Epithelial cell of esophagus (primary cell): ENCODE measurements around the gene NDUFB5.

ENCODE experiments used
- DNase-seq: peaks from one replicate; pipeline ENCODE4 v3.0.0; 2010; ENCODE audit warnings: low read depth
- H3K4me3 ChIP-seq: 2 replicates; pipeline ENCODE4 v1.5.1; 2011; ENCODE audit warnings: mild to moderate bottlenecking, low read length, control low read depth
- CTCF ChIP-seq: IDR thresholded peaks from 2 replicates; pipeline ENCODE4 v1.5.1; 2011; ENCODE audit warnings: low read depth, mild to moderate bottlenecking, low read length, control low read depth, inconsistent platforms; ENCODE audit not compliant: insufficient read depth; ENCODE audit errors: missing control alignments

The NDUFB5 gene

GRCh38 chr3:179663093-179663492 lies 58.5 kb downstream of the NDUFB5 start:
- no peak for DNase-seq
- no peak for TF ChIP-seq CTCF
- H3K4me3 ChIP-seq: no peak overlapping the region

- no peak overlapping the region for H3K4me3 ChIP-seq
- no peak for DNase-seq
- TF ChIP-seq CTCF: no peak
Observed at GRCh38 chr3:179666030-179666429, 61.4 kb downstream of the NDUFB5 start.

GRCh38 chr3:179666436-179667035 lies 61.9 kb downstream of the NDUFB5 start:
- no peak for DNase-seq
- no peak overlapping the region for H3K4me3 ChIP-seq
- TF ChIP-seq CTCF: no peak

GRCh38 chr3:179668429-179668828 lies 63.8 kb downstream of the NDUFB5 start:
- no peak for DNase-seq
- TF ChIP-seq CTCF: no peak
- no peak overlapping the region for H3K4me3 ChIP-seq

GRCh38 chr3:179670311-179670710 lies 65.7 kb downstream of the NDUFB5 start:
- no peak for TF ChIP-seq CTCF
- no peak for DNase-seq
- no peak overlapping the region for H3K4me3 ChIP-seq

- no peak overlapping the region for H3K4me3 ChIP-seq
- no peak for TF ChIP-seq CTCF
- DNase-seq: no peak
Observed at GRCh38 chr3:179671309-179671708, 66.7 kb downstream of the NDUFB5 start.

- no peak overlapping the region for H3K4me3 ChIP-seq
- no peak for TF ChIP-seq CTCF
- peak; percentile 27 for DNase-seq
Observed at GRCh38 chr3:179671747-179672242, 67.2 kb downstream of the NDUFB5 start.
